Measurements from ENCODE around the gene MORC4. TPM values are rescaled to one million over a fixed set of nuclear protein-coding genes. Genes with fewer than 3 reads are reported as not detected.

The MORC4 gene
- total RNA-seq, 1 donor from 2014 or later: 16.3 TPM

DNA sequence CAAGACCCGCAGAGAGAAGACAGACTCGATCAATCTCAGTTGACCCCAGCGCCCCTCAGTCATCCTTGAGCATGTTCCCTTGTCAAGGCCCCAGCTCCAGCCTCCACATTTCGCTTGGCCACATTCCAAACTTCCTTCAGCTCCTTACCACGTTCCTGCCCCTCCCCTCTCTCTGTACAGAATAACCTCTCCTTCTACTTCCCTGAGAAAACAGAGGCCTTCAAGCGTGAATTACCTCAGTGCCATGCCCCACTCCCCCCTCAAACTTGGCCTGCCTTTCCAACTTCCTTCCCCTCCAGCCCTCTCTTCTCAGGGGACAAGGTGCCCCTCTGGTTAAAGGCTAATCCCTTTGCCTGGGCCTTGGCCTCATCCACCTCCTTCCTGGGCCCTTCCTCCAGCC lies 93.7 kb downstream of the MORC4 start:
- H3K4me1 ChIP-seq: no peaks in the 10 kb centered on the region
- TF ChIP-seq, protein P1, sequence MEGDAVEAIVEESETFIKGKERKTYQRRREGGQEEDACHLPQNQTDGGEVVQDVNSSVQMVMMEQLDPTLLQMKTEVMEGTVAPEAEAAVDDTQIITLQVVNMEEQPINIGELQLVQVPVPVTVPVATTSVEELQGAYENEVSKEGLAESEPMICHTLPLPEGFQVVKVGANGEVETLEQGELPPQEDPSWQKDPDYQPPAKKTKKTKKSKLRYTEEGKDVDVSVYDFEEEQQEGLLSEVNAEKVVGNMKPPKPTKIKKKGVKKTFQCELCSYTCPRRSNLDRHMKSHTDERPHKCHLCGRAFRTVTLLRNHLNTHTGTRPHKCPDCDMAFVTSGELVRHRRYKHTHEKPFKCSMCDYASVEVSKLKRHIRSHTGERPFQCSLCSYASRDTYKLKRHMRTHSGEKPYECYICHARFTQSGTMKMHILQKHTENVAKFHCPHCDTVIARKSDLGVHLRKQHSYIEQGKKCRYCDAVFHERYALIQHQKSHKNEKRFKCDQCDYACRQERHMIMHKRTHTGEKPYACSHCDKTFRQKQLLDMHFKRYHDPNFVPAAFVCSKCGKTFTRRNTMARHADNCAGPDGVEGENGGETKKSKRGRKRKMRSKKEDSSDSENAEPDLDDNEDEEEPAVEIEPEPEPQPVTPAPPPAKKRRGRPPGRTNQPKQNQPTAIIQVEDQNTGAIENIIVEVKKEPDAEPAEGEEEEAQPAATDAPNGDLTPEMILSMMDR (IDR thresholded peaks at IDR 0.05): no peak
- H3K27ac ChIP-seq: no peak overlapping the region
- no peaks in the 10 kb centered on the region for H3K27me3 ChIP-seq
- H3K9me3 ChIP-seq: no peaks in the 10 kb centered on the region
- no peak overlapping the region for H3K4me3 ChIP-seq
- no peaks in the 10 kb centered on the region for H3K36me3 ChIP-seq
- ATAC-seq (no peak), DNase-seq (no peak)
- intact Hi-C loops (cut with DNase I): no loop called here

DNA sequence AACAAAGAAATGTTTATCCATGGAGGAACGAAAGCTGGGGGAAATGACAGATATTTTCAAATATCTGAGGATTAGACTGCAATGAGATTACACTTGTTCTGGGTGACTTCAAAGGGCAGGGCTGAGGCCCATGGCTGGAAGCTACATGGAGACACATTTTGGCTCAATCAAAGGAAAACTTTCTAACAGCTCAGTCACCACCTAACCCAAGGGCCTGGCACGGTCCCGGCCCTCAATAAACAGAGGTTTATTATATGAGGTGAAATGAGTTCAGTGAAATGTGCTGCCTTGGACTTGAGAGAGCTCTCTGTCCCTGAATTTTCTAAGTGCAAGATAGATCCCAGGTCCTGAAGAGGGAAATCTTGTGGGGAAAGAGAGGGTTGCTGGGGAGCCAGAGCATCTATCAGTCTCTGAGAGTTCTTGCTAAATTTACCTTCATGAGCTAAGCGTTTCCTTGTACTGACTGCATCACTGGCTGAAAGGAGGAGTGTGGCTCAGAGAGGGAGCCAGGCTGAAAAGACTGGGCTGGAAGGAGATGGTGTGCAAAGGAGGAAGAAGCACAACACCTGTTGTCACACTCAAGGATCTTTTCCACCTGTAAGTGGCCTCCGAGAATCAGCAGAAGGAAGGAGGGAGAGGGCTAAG lies 94.8 kb downstream of the MORC4 start:
- Histone ChIP-seq H3K4me3 (no peak overlapping the region), H3K27ac (no peak overlapping the region), H3K9me3 (no peaks in the 10 kb centered on the region), H3K27me3 (no peaks in the 10 kb centered on the region), H3K4me1 (no peaks in the 10 kb centered on the region), H3K36me3 (no peaks in the 10 kb centered on the region)
- TF ChIP-seq, protein P1 (IDR thresholded peaks at IDR 0.05): no peak
- intact Hi-C loops (cut with DNase I): no loop called here
- DNase-seq: no peak
- ATAC-seq: no peak

DNA sequence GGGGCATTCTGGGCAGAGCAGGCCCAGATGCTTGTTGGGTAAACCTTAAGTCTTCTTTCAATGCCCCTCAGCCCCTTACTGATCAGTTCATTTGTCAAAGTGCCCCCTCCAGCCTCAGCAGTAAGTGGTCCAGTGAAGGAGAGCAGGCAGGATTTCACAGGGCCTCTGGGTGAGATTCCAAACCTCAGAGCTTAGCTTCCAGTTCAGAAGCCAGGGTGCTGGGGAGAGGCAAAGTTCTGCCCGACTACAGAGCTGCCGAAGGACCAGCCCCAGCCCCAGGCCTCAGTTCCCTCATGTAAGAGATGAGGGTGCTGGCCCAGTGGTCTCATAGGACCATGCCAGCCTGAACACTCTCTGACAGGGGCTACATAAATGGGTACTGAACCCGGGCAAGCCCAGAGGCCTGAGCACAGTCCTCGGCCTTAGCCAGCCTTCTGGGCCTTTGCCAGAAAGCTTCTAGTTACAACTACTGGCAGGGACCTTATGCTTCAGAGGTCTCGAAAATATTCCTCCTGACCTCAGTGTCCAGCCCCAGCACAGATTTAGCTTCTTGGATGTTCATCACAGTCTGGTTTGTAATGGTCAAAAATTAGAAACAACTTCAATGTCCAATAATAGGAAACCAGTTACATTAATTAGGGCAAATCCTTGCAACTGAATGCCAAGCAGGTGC lies 96.0 kb downstream of the MORC4 start:
- Histone ChIP-seq H3K36me3 (no peaks in the 10 kb centered on the region), H3K27ac (no peak overlapping the region), H3K9me3 (no peaks in the 10 kb centered on the region), H3K27me3 (no peaks in the 10 kb centered on the region), H3K4me3 (no peak overlapping the region), H3K4me1 (no peaks in the 10 kb centered on the region)
- DNase-seq (no peak), ATAC-seq (no peak)
- TF ChIP-seq, protein P1 (IDR thresholded peaks at IDR 0.05): no peak
- intact Hi-C loops (cut with DNase I): no loop called here

DNA sequence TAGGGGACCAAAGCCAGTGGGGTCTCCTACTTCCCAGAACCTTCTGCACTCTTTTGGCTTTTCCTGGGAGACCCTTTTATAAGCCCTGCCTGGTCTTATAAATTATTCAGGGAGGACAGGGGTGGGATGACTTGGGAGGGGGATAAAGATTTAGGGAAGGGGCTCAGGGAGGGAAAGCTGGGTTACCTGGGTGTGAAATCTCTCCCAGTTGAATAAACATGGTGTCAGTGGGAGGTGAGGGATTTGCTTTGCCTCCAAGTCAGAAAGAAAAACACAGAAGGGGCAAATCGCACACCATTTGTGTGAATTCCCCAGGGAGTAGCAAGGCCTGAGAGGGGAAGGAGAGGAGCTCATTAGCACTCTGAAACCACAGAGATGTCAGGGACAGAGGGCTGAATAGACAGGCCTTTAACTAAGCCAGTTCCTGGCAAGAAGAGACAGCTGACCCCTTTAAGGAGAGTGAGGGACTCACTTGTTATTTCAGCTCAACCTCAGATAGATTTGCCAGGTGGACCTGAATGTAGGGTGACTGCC lies 96.7 kb downstream of the MORC4 start, which contains the start of gene RIPPLY1:
TSS of gene RIPPLY1 (minus strand) at position 51 of the 534 bp plus-strand sequence. CDS start 54 bp downstream, outside the sequence.
- TF ChIP-seq, protein P1 (IDR thresholded peaks at IDR 0.05): no peak
- ATAC-seq (no peak), DNase-seq (no peak)
- no peaks in the 10 kb centered on the region for H3K27me3 ChIP-seq
- no peaks in the 10 kb centered on the region for H3K9me3 ChIP-seq
- intact Hi-C loops (cut with DNase I): no loop called here
- no peak within 1 kb of the TSS for H3K4me3 ChIP-seq
- H3K36me3 ChIP-seq: no peaks in the 10 kb centered on the region
- no peaks in the 10 kb centered on the region for H3K4me1 ChIP-seq
- H3K27ac ChIP-seq: no peak within 1 kb of the TSS

DNA sequence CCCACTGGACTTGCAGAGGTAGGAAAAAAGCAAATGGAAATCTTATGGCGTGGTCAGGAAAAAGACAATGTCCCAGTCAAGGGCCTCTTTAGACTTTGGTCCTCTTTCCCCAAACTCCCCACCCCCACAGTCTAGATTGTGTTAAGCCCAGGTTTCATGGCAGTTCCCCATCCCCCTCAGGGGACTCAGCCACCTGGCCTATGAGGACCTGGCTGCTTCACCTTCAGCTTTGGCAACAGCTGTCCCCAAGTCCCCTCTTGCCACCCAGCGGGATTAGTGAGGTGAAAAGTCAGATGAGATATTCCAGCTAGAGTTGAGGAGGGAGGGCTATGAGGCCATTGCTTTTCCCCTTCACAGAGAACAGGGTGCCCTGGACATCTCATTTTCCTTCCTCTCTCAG lies 97.3 kb downstream of the MORC4 start:
- ATAC-seq (no peak), DNase-seq (no peak)
- no peaks in the 10 kb centered on the region for H3K27me3 ChIP-seq
- intact Hi-C loops (cut with DNase I): no loop called here
- H3K9me3 ChIP-seq: no peaks in the 10 kb centered on the region
- H3K27ac ChIP-seq: no peak overlapping the region
- TF ChIP-seq, protein P1 (IDR thresholded peaks at IDR 0.05): no peak
- H3K36me3 ChIP-seq: no peaks in the 10 kb centered on the region
- H3K4me3 ChIP-seq: no peak overlapping the region
- H3K4me1 ChIP-seq: no peaks in the 10 kb centered on the region
